Endothelial cell (in vitro differentiated cells): ENCODE data around the gene NPRL2. TPM values are rescaled to one million over a fixed set of nuclear protein-coding genes. Genes with fewer than 3 reads are reported as not detected.

Experiments
- DNase-seq: peaks from one replicate; pipeline ENCODE4 v3.0.0; 2021; ENCODE audit warnings: low spot score
- H3K27ac Mint-ChIP-seq: one replicate; pipeline ENCODE4 v1.8.0; 2021; ENCODE audit warnings: mixed read lengths, inconsistent platforms; ENCODE audit not compliant: unreplicated experiment
- H3K27me3 Mint-ChIP-seq: one replicate; pipeline ENCODE4 v1.8.0; 2021; ENCODE audit warnings: mild to moderate bottlenecking, moderate library complexity, mixed read lengths, inconsistent platforms; ENCODE audit not compliant: unreplicated experiment
- H3K36me3 Mint-ChIP-seq: one replicate; pipeline ENCODE4 v1.8.0; 2021; ENCODE audit warnings: mild to moderate bottlenecking, low read depth, mixed read lengths, inconsistent platforms; ENCODE audit not compliant: unreplicated experiment
- H3K4me1 Mint-ChIP-seq: one replicate; pipeline ENCODE4 v1.8.0; 2021; ENCODE audit warnings: mild to moderate bottlenecking, mixed read lengths, inconsistent platforms; ENCODE audit not compliant: unreplicated experiment
- H3K4me3 Mint-ChIP-seq: one replicate; pipeline ENCODE4 v1.8.0; 2021; ENCODE audit warnings: mild to moderate bottlenecking, mixed read lengths, inconsistent platforms; ENCODE audit not compliant: unreplicated experiment
- H3K9me3 Mint-ChIP-seq: one replicate; pipeline ENCODE4 v1.8.0; 2021; ENCODE audit warnings: mixed read lengths, inconsistent platforms; ENCODE audit not compliant: unreplicated experiment
- total RNA-seq: library from RNA; stranded (reverse); fragmentation: NEBNext Ultra II Directional; extraction: Animal tissue kit (Norgen Biotek cat#: 25700); gene quantifications from one replicate; pipeline ENCODE4 v1.2.1, GENCODE V29; 2021; ENCODE audit not compliant: unreplicated experiment
- TF ChIP-seq, protein P1 (sequence below): fragments of 200-600 bp; sonication (generic); IDR thresholded peaks from one replicate; pipeline ENCODE4 v1.5.0; 2021; ENCODE audit warnings: antibody characterized with exemption; ENCODE audit not compliant: unreplicated experiment

The NPRL2 gene
- total RNA-seq, 1 donor from 2014 or later = 18.0 TPM

DNA sequence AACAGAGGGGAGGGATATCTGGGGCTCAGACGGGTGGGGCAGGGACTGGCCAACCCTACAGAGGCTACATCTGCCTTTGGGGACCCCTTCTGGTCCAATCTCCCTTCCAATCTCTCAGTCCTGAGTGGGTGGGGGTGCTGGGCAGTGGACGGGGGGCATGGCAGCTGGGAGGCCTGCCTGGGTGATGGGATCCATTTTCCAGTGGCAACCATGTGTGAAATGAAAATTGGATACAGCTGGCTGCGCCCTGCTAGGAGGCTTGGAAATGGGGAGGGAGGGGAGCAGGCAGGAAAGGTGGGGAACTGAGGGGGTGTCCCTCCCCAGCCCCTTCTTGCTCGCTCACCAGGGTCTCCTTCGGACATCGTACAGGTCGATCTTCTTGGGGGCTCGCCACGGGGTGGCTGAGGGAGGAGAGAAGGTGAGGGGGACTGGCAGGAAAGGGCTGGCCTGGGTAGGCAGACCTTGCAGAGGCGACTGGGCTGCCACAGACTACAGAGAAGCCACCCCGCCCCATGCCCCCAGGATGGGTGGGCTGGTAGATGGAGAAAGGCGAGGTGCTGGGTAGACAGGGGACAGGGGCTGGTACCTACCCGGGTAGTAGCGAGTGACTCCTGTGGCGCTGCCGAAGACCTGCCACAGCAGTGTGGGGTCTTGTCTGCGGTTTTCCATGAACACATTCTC is 30.0 kb upstream of the NPRL2 start:
- Mint-ChIP-seq H3K9me3 (no peaks in the 10 kb centered on the region), H3K36me3 (no peaks in the 10 kb centered on the region), H3K27me3 (peaks cover 10% of the 10 kb centered on the region), H3K4me1 (peaks cover 10% of the 10 kb centered on the region), H3K27ac (no peak overlapping the region), H3K4me3 (no peak overlapping the region)
- DNase-seq = no peak
- TF ChIP-seq, protein P1, sequence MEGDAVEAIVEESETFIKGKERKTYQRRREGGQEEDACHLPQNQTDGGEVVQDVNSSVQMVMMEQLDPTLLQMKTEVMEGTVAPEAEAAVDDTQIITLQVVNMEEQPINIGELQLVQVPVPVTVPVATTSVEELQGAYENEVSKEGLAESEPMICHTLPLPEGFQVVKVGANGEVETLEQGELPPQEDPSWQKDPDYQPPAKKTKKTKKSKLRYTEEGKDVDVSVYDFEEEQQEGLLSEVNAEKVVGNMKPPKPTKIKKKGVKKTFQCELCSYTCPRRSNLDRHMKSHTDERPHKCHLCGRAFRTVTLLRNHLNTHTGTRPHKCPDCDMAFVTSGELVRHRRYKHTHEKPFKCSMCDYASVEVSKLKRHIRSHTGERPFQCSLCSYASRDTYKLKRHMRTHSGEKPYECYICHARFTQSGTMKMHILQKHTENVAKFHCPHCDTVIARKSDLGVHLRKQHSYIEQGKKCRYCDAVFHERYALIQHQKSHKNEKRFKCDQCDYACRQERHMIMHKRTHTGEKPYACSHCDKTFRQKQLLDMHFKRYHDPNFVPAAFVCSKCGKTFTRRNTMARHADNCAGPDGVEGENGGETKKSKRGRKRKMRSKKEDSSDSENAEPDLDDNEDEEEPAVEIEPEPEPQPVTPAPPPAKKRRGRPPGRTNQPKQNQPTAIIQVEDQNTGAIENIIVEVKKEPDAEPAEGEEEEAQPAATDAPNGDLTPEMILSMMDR = no peak

DNA sequence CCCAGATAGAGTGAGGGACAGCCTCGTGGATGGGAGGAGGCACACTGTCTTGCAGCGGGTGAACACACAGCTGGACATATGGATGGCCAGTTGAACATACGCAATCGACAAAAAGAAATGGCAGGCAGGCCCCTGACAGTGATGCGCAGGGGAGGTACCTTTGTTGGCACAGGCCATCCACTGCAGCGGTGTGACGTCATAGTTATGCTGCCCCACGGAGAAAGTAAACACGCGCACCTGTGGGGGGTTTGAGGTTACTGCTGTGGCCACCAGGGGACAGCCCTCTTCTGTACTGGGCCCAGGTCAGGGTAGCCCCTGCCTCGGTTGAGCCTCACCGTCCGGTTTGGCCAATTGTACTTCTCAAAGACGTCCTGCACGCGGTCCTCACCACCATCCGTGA is 28.2 kb upstream of the NPRL2 start:
- Mint-ChIP-seq H3K9me3 (no peaks in the 10 kb centered on the region), H3K4me3 (no peak overlapping the region), H3K27ac (no peak overlapping the region), H3K4me1 (peaks cover 8% of the 10 kb centered on the region), H3K27me3 (peaks cover 10% of the 10 kb centered on the region), H3K36me3 (no peaks in the 10 kb centered on the region)
- TF ChIP-seq, protein P1 = no peak
- DNase-seq = no peak

DNA sequence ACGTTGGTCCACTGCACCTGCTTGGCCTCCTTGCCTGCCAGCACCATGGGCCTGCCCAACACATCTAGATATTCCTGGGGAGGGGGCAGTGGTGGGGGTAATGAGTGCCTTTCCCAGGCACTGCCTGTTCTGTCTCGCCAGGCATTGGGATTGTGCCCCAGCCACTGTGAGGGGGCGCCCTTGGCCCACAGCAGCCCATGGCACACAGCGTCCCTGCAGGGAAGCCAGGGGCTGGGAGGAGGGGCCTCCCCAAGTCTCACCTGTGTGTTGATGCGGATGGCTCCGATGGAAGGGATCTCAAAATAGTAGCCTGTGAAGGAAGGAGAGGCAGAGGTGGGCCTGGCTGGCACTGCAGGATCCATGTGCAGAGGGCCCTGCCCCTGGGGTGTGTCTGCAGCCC is 27.4 kb upstream of the NPRL2 start:
- Mint-ChIP-seq H3K4me3 (peak overlapping the region; percentile 22), H3K36me3 (no peaks in the 10 kb centered on the region), H3K27me3 (peaks cover 11% of the 10 kb centered on the region), H3K27ac (no peak overlapping the region), H3K9me3 (no peaks in the 10 kb centered on the region), H3K4me1 (peaks cover 5% of the 10 kb centered on the region)
- no peak for DNase-seq
- TF ChIP-seq, protein P1 = no peak

DNA sequence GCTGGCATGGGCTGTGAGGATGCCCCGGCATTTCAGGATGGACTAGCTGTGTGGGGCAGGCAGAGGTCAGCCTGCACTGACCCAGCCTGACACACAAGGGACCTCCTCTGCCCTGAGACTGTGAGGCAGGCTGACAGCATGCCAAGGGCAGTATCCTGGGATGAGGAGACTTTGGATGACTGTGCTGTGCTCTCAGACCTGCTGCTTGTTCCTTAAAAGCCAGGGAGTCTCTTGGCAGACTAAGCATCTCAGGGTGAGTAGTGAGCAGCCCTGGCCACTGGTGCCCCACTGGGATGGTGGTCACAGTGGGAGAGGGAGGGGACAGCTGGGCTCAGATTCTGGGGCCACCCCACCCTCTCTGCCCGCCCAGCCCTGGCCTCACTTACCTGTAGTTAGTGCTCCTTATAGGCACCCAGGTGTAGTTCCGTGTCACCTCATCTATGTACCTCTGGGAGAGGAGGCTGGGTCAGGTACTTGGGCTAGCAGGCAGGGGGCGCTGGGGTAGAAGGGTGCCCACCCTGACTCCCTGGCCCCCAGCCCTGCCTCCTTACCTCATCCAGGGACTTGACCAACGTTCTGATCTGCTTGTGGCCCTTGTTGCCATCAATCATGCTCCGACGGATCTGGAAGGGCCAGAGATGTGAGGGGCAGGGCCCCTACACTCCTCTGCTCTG is 24.8 kb upstream of the NPRL2 start:
- Mint-ChIP-seq H3K4me1 (peaks cover 10% of the 10 kb centered on the region), H3K4me3 (no peak overlapping the region), H3K9me3 (no peaks in the 10 kb centered on the region), H3K27me3 (peaks cover 17% of the 10 kb centered on the region), H3K36me3 (no peaks in the 10 kb centered on the region), H3K27ac (no peak overlapping the region)
- DNase-seq = no peak
- TF ChIP-seq, protein P1 = no peak
